Measurements from ENCODE around the gene CR1. TPM values are rescaled to one million over a fixed set of nuclear protein-coding genes. Genes with fewer than 3 reads are reported as not detected.
"Not testable (repeated sequence)": the region's sequence is repeated elsewhere in the genome, so short reads cannot be mapped to it uniquely, and the experiment has no call there.

CR1 gene
- polyA plus RNA-seq, 3 donors, result 11.3 to 30.8 (median 26.5) TPM

GRCh38 chr1:207658904-207659485 lies 163.0 kb downstream of the CR1 start:
- Histone ChIP-seq H3K27me3 (ENCODE audit: control insufficient read depth in 2 of 2, insufficient read depth in 2 of 2, low read length in 2 of 2) (no peaks in the 10 kb centered on the region), H3K27ac (ENCODE audit: low read depth in 1 of 2, low read length in 2 of 2) (no peak overlapping the region), H3K79me2 (ENCODE audit: insufficient read depth, low read length) (no peaks in the 10 kb centered on the region), H2AFZ (ENCODE audit: insufficient read depth, low read depth, low read length, poor library complexity, severe bottlenecking) (no peak overlapping the region), H3K36me3 (replicated peaks in 1 of 2; ENCODE audit: control insufficient read depth in 1 of 2, insufficient read depth in 2 of 2, low read length in 2 of 2) (no peaks in the 10 kb centered on the region), H3K9ac (ENCODE audit: insufficient read depth, low read length, poor library complexity, severe bottlenecking) (no peak overlapping the region), H3K4me2 (replicated peaks; ENCODE audit: extremely low read depth, low read length, poor library complexity, severe bottlenecking) (no peak overlapping the region), H3K4me3 (replicated peaks in 1 of 3; ENCODE audit: low read depth in 2 of 3, low read length in 3 of 3) (no peak overlapping the region), H3K9me3 (replicated peaks in 1 of 2; ENCODE audit: control insufficient read depth in 1 of 2, insufficient read depth in 1 of 2, low read length in 2 of 2) (no peaks in the 10 kb centered on the region), H3K4me1 (ENCODE audit: control insufficient read depth in 1 of 2, insufficient read depth in 2 of 2, low read length in 2 of 2) (no peaks in the 10 kb centered on the region), H4K20me1 (ENCODE audit: insufficient read depth, low read length) (no peaks in the 10 kb centered on the region)
- Mint-ChIP-seq H3K27me3 (ENCODE audit: low read depth in 3 of 3) (peaks cover 0 to 11% (median 1%) of the 10 kb centered on the region in 3 donors), H3K27ac (peak overlapping the region in 1 of 7 donors; percentile 43), H3K36me3 (no peaks in the 10 kb centered on the region), H3K4me1 (no peaks in the 10 kb centered on the region), H3K4me3 (no peak overlapping the region), H3K9me3 (peaks cover 3 to 14% (median 8%) of the 10 kb centered on the region in 7 donors)
- WGBS (ENCODE audit: insufficient coverage), result 96% methylated on average over 8 of the region's 9 CpGs
- intact Hi-C loops (cut with micrococcal nuclease), result no loop called here
- no peak for DNase-seq
- no peak for TF ChIP-seq CTCF (IDR thresholded peaks at IDR 0.05)

- Histone ChIP-seq H3K9me3 (replicated peaks in 1 of 2; ENCODE audit: control insufficient read depth in 1 of 2, insufficient read depth in 1 of 2, low read length in 2 of 2) (no peaks in the 10 kb centered on the region), H3K4me3 (replicated peaks in 1 of 3; ENCODE audit: low read depth in 2 of 3, low read length in 3 of 3) (no peak overlapping the region), H3K27me3 (ENCODE audit: control insufficient read depth in 2 of 2, insufficient read depth in 2 of 2, low read length in 2 of 2) (no peaks in the 10 kb centered on the region), H3K36me3 (replicated peaks in 1 of 2; ENCODE audit: control insufficient read depth in 1 of 2, insufficient read depth in 2 of 2, low read length in 2 of 2) (no peaks in the 10 kb centered on the region), H2AFZ (ENCODE audit: insufficient read depth, low read depth, low read length, poor library complexity, severe bottlenecking) (no peak overlapping the region), H3K79me2 (ENCODE audit: insufficient read depth, low read length) (no peaks in the 10 kb centered on the region), H3K4me2 (replicated peaks; ENCODE audit: extremely low read depth, low read length, poor library complexity, severe bottlenecking) (no peak overlapping the region), H3K9ac (ENCODE audit: insufficient read depth, low read length, poor library complexity, severe bottlenecking) (no peak overlapping the region), H4K20me1 (ENCODE audit: insufficient read depth, low read length) (no peaks in the 10 kb centered on the region), H3K27ac (ENCODE audit: low read depth in 1 of 2, low read length in 2 of 2) (no peak overlapping the region), H3K4me1 (ENCODE audit: control insufficient read depth in 1 of 2, insufficient read depth in 2 of 2, low read length in 2 of 2) (no peaks in the 10 kb centered on the region)
- no peaks in the 10 kb centered on the region for H3K36me3 Mint-ChIP-seq
- intact Hi-C loops (cut with micrococcal nuclease), result no loop called here
- TF ChIP-seq CTCF (IDR thresholded peaks at IDR 0.05), result no peak
- DNase-seq, result no peak
- H3K9me3 Mint-ChIP-seq, result peaks cover 3 to 14% (median 8%) of the 10 kb centered on the region in 7 donors
- H3K27ac Mint-ChIP-seq, result no peak overlapping the region
- H3K4me1 Mint-ChIP-seq, result no peaks in the 10 kb centered on the region
- H3K4me3 Mint-ChIP-seq, result no peak overlapping the region
- peaks cover 0 to 11% (median 1%) of the 10 kb centered on the region in 3 donors for H3K27me3 Mint-ChIP-seq (ENCODE audit: low read depth in 3 of 3)
- 80% methylated on average over 8 of the region's 10 CpGs for WGBS (ENCODE audit: insufficient coverage)
These were observed 163.7 kb downstream of the CR1 start for GRCh38 chr1:207659545-207660153.

- H3K4me3 ChIP-seq (replicated peaks in 1 of 3; ENCODE audit: low read depth in 2 of 3, low read length in 3 of 3); H3K9ac ChIP-seq (ENCODE audit: insufficient read depth, low read length, poor library complexity, severe bottlenecking); H3K27ac ChIP-seq (ENCODE audit: low read depth in 1 of 2, low read length in 2 of 2); H3K36me3 Mint-ChIP-seq; H3K4me1 Mint-ChIP-seq; H3K4me2 ChIP-seq (replicated peaks; ENCODE audit: extremely low read depth, low read length, poor library complexity, severe bottlenecking); H2AFZ ChIP-seq (ENCODE audit: insufficient read depth, low read depth, low read length, poor library complexity, severe bottlenecking); H3K27me3 ChIP-seq (ENCODE audit: control insufficient read depth in 2 of 2, insufficient read depth in 2 of 2, low read length in 2 of 2); DNase-seq; H4K20me1 ChIP-seq (ENCODE audit: insufficient read depth, low read length); H3K9me3 ChIP-seq (replicated peaks in 1 of 2; ENCODE audit: control insufficient read depth in 1 of 2, insufficient read depth in 1 of 2, low read length in 2 of 2); H3K4me1 ChIP-seq (ENCODE audit: control insufficient read depth in 1 of 2, insufficient read depth in 2 of 2, low read length in 2 of 2); H3K4me3 Mint-ChIP-seq; H3K79me2 ChIP-seq (ENCODE audit: insufficient read depth, low read length); intact Hi-C loops (cut with micrococcal nuclease); H3K36me3 ChIP-seq (replicated peaks in 1 of 2; ENCODE audit: control insufficient read depth in 1 of 2, insufficient read depth in 2 of 2, low read length in 2 of 2); H3K27ac Mint-ChIP-seq: not testable (repeated sequence)
- WGBS (ENCODE audit: insufficient coverage), result no CpG with 5 or more reads among the region's 2 CpGs
- peaks cover 1 to 11% (median 3%) of the 10 kb centered on the region in 3 donors for H3K27me3 Mint-ChIP-seq (ENCODE audit: low read depth in 3 of 3)
- peaks cover 3 to 19% (median 11%) of the 10 kb centered on the region in 7 donors for H3K9me3 Mint-ChIP-seq
These were observed 165.5 kb downstream of the CR1 start for GRCh38 chr1:207661420-207661819.

All from CD14-positive monocyte (primary cell).